Right lobe of liver (tissue), 6 donors: ENCODE measurements around the gene MBP. TPM values are rescaled to one million over a fixed set of nuclear protein-coding genes. Genes with fewer than 3 reads are reported as not detected.

ENCODE experiments used
- ATAC-seq, 4 donors: fragments of 200-7000 bp; cut with Tn5 transposase; one replicate each; pipeline ENCODE4 v1.9.1; 2020; ENCODE audit warnings: mild to moderate bottlenecking in 4 of 4, moderate library complexity in 4 of 4
- DNase-seq, 3 donors: peaks; one replicate each; pipeline ENCODE4 v3.0.0-alpha.2; 2020
- H3K27ac ChIP-seq, 3 donors: fragments of 200-600 bp; one replicate each; pipeline ENCODE4 v1.8.0; 2022
- H3K27me3 ChIP-seq, 2 donors: fragments of 200-600 bp; one replicate each; pipeline ENCODE4 v1.8.0; 2022
- H3K36me3 ChIP-seq, 4 donors: fragments of 200-600 bp; sonication (generic) in 1 of 4; one replicate each; pipeline versions ENCODE4 v1.5.1 to v1.8.0; 2017 to 2022; ENCODE audit warnings: control low read depth in 1 of 4
- H3K4me1 ChIP-seq, 4 donors: fragments of 200-600 bp; sonication (generic) in 1 of 4; one replicate each; pipeline versions ENCODE4 v1.5.1 to v1.8.0; 2017 to 2022; ENCODE audit warnings: control low read depth in 1 of 4
- H3K4me3 ChIP-seq, 3 donors: fragments of 200-600 bp; one replicate each; pipeline ENCODE4 v1.8.0; 2022
- H3K9me3 ChIP-seq, 4 donors: fragments of 200-600 bp; sonication (generic) in 1 of 4; one replicate each; pipeline versions ENCODE4 v1.5.1 to v1.8.0; 2017 to 2022; ENCODE audit warnings: control low read depth in 1 of 4
- CTCF ChIP-seq, 4 donors: fragments of 200-600 bp in 3 of 4; fragments of 450-650 bp in 1 of 4; IDR thresholded peaks; one replicate each; pipeline versions ENCODE4 v1.5.1 to v1.8.0; 2016 to 2022; ENCODE audit warnings: antibody characterized with exemption in 4 of 4, mild to moderate bottlenecking in 2 of 4
- POLR2A ChIP-seq: fragments of 450-650 bp; IDR thresholded peaks from one replicate; pipeline ENCODE4 v1.6.1; 2017; ENCODE audit warnings: antibody characterized with exemption, mild to moderate bottlenecking
- WGBS: methylation state at CpG from one replicate; pipeline ENCODE4 v1.1.6; 2018; ENCODE audit warnings: low coverage, low lambda C conversion rate; ENCODE audit not compliant: insufficient coverage; ENCODE audit errors: missing lambda C conversion rate; 5-methylcytosine and 5-hydroxymethylcytosine counted together
- intact Hi-C, 2 donors: fragments of 100-400 bp; cut with DNase I; formaldehyde crosslinking; loops; one replicate each; pipeline versions ENCODE4 v1.11.2 to v1.14.1; 2022
- total RNA-seq, 6 experiments: library from RNA; depleted of rRNA in 2 of 6; stranded (reverse); fragments of >200 nt in 2 of 6; fragmentation: NEBNext Ultra II Directional in 3 of 6; extraction: Animal tissue kit (Norgen Biotek cat#: 25700) in 3 of 6; gene quantifications; one replicate each; pipeline versions ENCODE4 v1.1.0 to v1.2.4, GENCODE V29; 2016 to 2023
- donor health status: DM: no; HTN: yes; CAD: no.
- donor health status: DM: no; HTN: no; CAD: no.
- donor health status: DM: no; HTN: no; CAD: no.
- donor health status: DM: no; HTN: yes; CAD: no.
- donor health status: DM: no; HTN: yes; CAD: no.

Gene MBP
- total RNA-seq, 6 experiments from 2014 or later: 24.0 to 40.8 (median 27.6) TPM

GRCh38 chr18:77161961-77162360 lies 29.4 kb upstream of the MBP start:
- H3K36me3 ChIP-seq: no peaks in the 10 kb centered on the region
- no peaks in the 10 kb centered on the region for H3K27me3 ChIP-seq
- H3K9me3 ChIP-seq: no peaks in the 10 kb centered on the region
- no peak overlapping the region for H3K4me3 ChIP-seq
- WGBS: 68% methylated on average over 5 of the region's 5 CpGs
- intact Hi-C loops: no loop called here
- no peak overlapping the region for H3K27ac ChIP-seq
- ATAC-seq (no peak), DNase-seq (no peak)
- TF ChIP-seq CTCF (IDR thresholded peaks at IDR 0.05): no peak
- TF ChIP-seq POLR2A: no peak
- H3K4me1 ChIP-seq: no peaks in the 10 kb centered on the region

DNA sequence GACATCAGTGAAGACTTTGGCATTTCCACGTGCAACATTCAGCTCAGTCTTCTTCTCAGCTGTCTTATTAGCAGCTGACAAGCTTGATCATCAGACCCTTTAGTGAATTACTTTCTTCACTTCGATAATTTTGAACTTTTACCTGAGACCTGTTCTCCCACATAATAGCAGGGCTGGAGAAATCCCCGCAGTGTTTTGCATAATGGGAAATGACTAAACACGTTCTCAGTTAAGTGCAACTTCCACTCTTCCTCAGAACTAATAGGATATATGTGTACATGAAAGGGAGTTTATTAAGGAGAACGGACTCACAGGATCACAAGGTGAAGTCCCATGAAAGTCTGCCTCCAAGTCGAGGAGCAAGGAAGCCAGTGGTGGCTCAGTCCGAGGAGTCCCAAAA lies 28.8 kb upstream of the MBP start:
- no peak for TF ChIP-seq POLR2A
- TF ChIP-seq CTCF (IDR thresholded peaks at IDR 0.05): no peak

GRCh38 chr18:77160515-77160914 lies 27.9 kb upstream of the MBP start:
- no peak for ATAC-seq
- H3K9me3 ChIP-seq: no peaks in the 10 kb centered on the region
- WGBS: 57% methylated on average over 11 of the region's 11 CpGs

More for the DNA sequence above, 28.8 kb upstream of the MBP start:
- Histone ChIP-seq H3K9me3 (no peaks in the 10 kb centered on the region), H3K4me1 (no peaks in the 10 kb centered on the region), H3K36me3 (no peaks in the 10 kb centered on the region), H3K27me3 (no peaks in the 10 kb centered on the region), H3K27ac (no peak overlapping the region), H3K4me3 (no peak overlapping the region)
- intact Hi-C loops: no loop called here
- DNase-seq (no peak), ATAC-seq (no peak)
- 61% methylated on average over 6 of the region's 7 CpGs for WGBS

DNA sequence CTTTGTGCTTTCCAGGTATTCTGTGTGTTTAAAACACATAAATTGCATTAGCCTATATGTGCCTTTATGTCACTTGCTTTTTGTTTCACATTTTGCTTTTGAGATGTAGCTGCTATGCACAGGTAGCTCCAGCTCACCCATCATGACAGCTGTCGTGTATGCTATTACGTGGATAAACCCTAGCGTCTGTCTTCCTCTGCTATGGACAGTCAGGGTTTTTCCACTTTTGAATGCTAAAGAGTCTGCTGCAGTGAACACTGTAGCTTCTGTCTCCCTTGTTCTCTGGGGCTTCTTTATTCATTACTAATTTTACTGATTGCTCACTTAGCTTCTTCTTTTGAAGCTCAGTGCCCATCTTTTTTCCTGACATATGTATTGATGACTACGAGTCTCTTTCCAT lies 24.7 kb upstream of the MBP start:
- no peak for ATAC-seq
- Histone ChIP-seq H3K27me3 (no peaks in the 10 kb centered on the region), H3K9me3 (no peaks in the 10 kb centered on the region), H3K4me1 (no peaks in the 10 kb centered on the region), H3K4me3 (no peak overlapping the region), H3K36me3 (no peaks in the 10 kb centered on the region), H3K27ac (no peak overlapping the region)
- intact Hi-C loops: no loop called here
- DNase-seq: no peak
- TF ChIP-seq POLR2A (no peak), CTCF (IDR thresholded peaks at IDR 0.05) (no peak)
- WGBS: 75% methylated on average over 4 of the region's 4 CpGs

More at GRCh38 chr18:77160515-77160914, 27.9 kb upstream of the MBP start:
- H3K27ac ChIP-seq: no peak overlapping the region
- H3K4me1 ChIP-seq: no peaks in the 10 kb centered on the region
- DNase-seq: no peak
- no peak overlapping the region for H3K4me3 ChIP-seq
- no peaks in the 10 kb centered on the region for H3K27me3 ChIP-seq
- H3K36me3 ChIP-seq: no peaks in the 10 kb centered on the region
- TF ChIP-seq POLR2A: no peak
- TF ChIP-seq CTCF (IDR thresholded peaks at IDR 0.05): no peak
- intact Hi-C loops: no loop called here

GRCh38 chr18:77155031-77155430 lies 22.4 kb upstream of the MBP start:
- ATAC-seq (no peak), DNase-seq (no peak)
- H3K4me1 ChIP-seq: no peaks in the 10 kb centered on the region
- H3K27me3 ChIP-seq: no peaks in the 10 kb centered on the region
- TF ChIP-seq POLR2A (no peak), CTCF (IDR thresholded peaks at IDR 0.05) (no peak)
- no peaks in the 10 kb centered on the region for H3K9me3 ChIP-seq
- H3K27ac ChIP-seq: no peak overlapping the region
- intact Hi-C loops: no loop called here
- no peaks in the 10 kb centered on the region for H3K36me3 ChIP-seq
- no peak overlapping the region for H3K4me3 ChIP-seq
- 73% methylated on average over 16 of the region's 17 CpGs for WGBS
